AG20443 (cell line): ENCODE measurements around the gene IFITM10.
"Not testable (repeated sequence)": the region's sequence is repeated elsewhere in the genome, so short reads cannot be mapped to it uniquely, and the experiment has no call there.

Experiments used
- DNase-seq: peaks from one replicate; pipeline ENCODE4 v3.0.0; 2012; ENCODE audit warnings: low spot score, mixed read lengths

Gene IFITM10

GRCh38 chr11:1690167-1691025 lies 60.0 kb downstream of the IFITM10 start:
- DNase-seq = no peak

- DNase-seq = not testable (repeated sequence)
Measured at GRCh38 chr11:1689250-1690166, 60.9 kb downstream of the IFITM10 start.

GRCh38 chr11:1688336-1688947 lies 62.0 kb downstream of the IFITM10 start:
- DNase-seq = not testable (repeated sequence)

- not testable (repeated sequence) for DNase-seq
Measured at GRCh38 chr11:1686220-1686619, 64.2 kb downstream of the IFITM10 start.

GRCh38 chr11:1684886-1685874 lies 65.2 kb downstream of the IFITM10 start:
- not testable (repeated sequence) for DNase-seq

GRCh38 chr11:1683904-1684572 lies 66.4 kb downstream of the IFITM10 start:
- not testable (repeated sequence) for DNase-seq

- DNase-seq = not testable (repeated sequence)
Measured at GRCh38 chr11:1683216-1683615, 67.2 kb downstream of the IFITM10 start.
